ENCODE results near the gene SYNE1. TPM values are rescaled to one million over a fixed set of nuclear protein-coding genes. Genes with fewer than 3 reads are reported as not detected.
A peak's percentile ranks its signal among the peaks of the same experiment; 100 is the strongest.

The SYNE1 gene
- total RNA-seq, 6 donors from 2014 or later = 160 to 859 (median 490) TPM

DNA sequence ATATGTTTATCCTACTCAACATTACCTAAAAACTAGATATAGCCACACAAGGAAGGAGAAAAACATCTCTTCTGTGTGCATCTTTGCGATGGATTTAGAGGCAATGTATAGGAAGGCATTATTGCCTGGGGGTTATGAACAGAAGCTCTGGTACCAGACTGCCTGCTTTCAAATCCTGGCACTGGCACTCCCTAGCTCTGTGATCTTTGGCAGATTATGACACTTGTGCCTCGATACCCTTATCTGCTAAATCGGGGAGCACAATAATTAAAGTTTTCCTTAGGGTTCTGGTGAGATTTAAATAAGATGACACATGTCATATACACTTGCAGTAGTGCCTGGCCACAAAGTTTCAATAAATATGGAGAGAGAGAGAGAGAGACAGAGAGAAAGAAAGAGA, 53.3 kb downstream of the SYNE1 start:
- Histone ChIP-seq H3K9me3 (no peaks in the 10 kb centered on the region), H3K36me3 (no peaks in the 10 kb centered on the region), H3K27ac (no peak overlapping the region), H3K4me3 (no peak overlapping the region), H3K4me1 (no peaks in the 10 kb centered on the region), H3K27me3 (no peaks in the 10 kb centered on the region)
- no peak for ATAC-seq (ENCODE audit: low FRiP score in 2 of 2)
- no peak for DNase-seq
- no peak for TF ChIP-seq POLR2AphosphoS5 (IDR thresholded peaks at IDR 0.05)
- WGBS, 2 donors = 88 to 96% methylated on average over 3 of the region's 3 CpGs

DNA sequence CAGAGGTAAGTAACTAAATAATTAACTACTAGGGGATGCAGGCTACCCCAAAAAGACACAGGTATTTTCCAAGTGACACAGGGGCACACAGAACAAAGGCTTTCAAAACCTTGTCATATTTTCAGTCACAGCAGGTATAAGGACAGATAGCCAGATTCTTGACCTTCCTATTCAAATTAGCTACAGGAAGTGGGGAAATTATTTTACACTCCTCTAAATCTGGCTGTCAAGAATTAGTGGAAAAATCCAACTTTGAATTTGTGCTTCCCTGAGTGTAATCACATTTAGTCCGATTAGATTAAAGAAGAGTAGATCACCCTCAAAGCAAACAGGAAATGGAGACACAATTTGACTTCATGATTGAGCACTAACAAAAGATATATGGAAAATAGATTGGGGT, 60.6 kb downstream of the SYNE1 start:
- peaks cover 29 to 39% (median 36%) of the 10 kb centered on the region in 4 donors for H3K4me1 ChIP-seq
- H3K36me3 ChIP-seq = no peaks in the 10 kb centered on the region
- peak overlapping the region; percentile 48 to 79 (median 62) for H3K27ac ChIP-seq
- TF ChIP-seq, protein P1, sequence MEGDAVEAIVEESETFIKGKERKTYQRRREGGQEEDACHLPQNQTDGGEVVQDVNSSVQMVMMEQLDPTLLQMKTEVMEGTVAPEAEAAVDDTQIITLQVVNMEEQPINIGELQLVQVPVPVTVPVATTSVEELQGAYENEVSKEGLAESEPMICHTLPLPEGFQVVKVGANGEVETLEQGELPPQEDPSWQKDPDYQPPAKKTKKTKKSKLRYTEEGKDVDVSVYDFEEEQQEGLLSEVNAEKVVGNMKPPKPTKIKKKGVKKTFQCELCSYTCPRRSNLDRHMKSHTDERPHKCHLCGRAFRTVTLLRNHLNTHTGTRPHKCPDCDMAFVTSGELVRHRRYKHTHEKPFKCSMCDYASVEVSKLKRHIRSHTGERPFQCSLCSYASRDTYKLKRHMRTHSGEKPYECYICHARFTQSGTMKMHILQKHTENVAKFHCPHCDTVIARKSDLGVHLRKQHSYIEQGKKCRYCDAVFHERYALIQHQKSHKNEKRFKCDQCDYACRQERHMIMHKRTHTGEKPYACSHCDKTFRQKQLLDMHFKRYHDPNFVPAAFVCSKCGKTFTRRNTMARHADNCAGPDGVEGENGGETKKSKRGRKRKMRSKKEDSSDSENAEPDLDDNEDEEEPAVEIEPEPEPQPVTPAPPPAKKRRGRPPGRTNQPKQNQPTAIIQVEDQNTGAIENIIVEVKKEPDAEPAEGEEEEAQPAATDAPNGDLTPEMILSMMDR (IDR thresholded peaks at IDR 0.05) = no peak
- TF ChIP-seq POLR2A (IDR thresholded peaks at IDR 0.05) (no peak), EP300 (IDR thresholded peaks at IDR 0.05) (no peak), POLR2AphosphoS5 (IDR thresholded peaks at IDR 0.05) (no peak)
- no peak overlapping the region for H3K4me3 ChIP-seq
- ATAC-seq (ENCODE audit: low FRiP score in 2 of 2) (no peak), DNase-seq (no peak)
- no peaks in the 10 kb centered on the region for H3K9me3 ChIP-seq
- 43 to 48% methylated on average over 1 of the region's 1 CpG for whole genome bisulfite sequencing, 2 donors
- no peaks in the 10 kb centered on the region for H3K27me3 ChIP-seq

DNA sequence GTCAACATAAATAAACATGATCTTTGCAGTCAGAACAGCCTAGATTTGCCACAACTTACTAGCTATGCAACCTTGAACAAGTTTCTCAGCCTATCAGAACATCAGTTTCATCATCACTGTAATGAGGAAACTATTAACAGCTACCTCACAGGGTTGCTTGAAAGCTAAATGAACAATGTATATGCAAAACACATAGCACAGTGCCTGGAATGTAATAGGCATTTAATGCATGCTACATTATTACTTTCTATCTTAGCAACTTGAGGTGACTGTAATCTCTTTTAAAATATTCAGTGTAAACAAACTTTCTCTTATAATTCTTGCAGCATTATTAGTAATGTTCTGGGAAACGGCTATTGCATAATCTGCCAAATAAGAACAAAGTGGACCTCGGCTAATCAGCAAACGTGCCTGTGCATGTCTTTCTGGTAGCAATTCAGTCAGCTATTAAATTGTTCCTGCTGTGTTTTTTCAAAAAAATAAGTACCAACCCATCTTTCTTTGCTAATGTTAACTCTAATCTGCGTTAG, 61.5 kb downstream of the SYNE1 start:
- TF ChIP-seq EP300 (IDR thresholded peaks at IDR 0.05) = peak in 1 of 4 donors; percentile 83
- TF ChIP-seq POLR2A (IDR thresholded peaks at IDR 0.05) = no peak
- TF ChIP-seq, protein P1 (IDR thresholded peaks at IDR 0.05) = no peak
- TF ChIP-seq POLR2AphosphoS5 (IDR thresholded peaks at IDR 0.05) = peak in 1 of 2 donors; percentile 42
- ATAC-seq (ENCODE audit: low FRiP score in 2 of 2) = peak; percentile 73

DNA sequence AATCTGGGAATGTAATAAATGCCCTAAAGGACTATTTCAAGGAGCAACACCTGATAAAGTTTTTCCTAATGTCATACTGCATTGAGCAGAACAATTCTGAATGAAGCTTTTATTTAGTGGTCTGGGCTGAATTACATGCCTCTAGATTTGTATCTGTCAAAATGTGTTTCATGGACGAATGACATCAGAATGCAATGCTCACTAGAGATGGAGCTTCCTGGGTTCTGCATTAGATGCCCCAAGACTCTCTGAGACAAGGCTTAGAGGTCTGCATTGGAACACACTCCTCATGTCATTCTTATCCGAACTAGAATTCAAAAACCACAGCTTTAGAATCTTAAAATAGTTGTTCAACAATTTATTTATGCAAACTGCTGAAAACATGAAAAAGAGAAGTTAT, 62.0 kb downstream of the SYNE1 start:
- no peak for TF ChIP-seq EP300 (IDR thresholded peaks at IDR 0.05)
- no peak for TF ChIP-seq POLR2A (IDR thresholded peaks at IDR 0.05)
- no peak for TF ChIP-seq POLR2AphosphoS5 (IDR thresholded peaks at IDR 0.05)
- TF ChIP-seq, protein P1 (IDR thresholded peaks at IDR 0.05) = no peak
- DNase-seq = no peak
- peaks cover 38 to 50% (median 47%) of the 10 kb centered on the region in 4 donors for H3K4me1 ChIP-seq
- no peaks in the 10 kb centered on the region for H3K36me3 ChIP-seq
- no peak for ATAC-seq (ENCODE audit: low FRiP score in 2 of 2)
- H3K27ac ChIP-seq = peak overlapping the region in 3 of 4 donors; percentile 52 to 79 (median 71)
- H3K27me3 ChIP-seq = no peaks in the 10 kb centered on the region
- no peaks in the 10 kb centered on the region for H3K9me3 ChIP-seq
- 26 to 54% methylated on average over 2 of the region's 2 CpGs for WGBS, 2 donors
- H3K4me3 ChIP-seq = no peak overlapping the region

More for the DNA sequence above, 61.5 kb downstream of the SYNE1 start:
- H3K4me3 ChIP-seq = no peak overlapping the region
- H3K36me3 ChIP-seq = no peaks in the 10 kb centered on the region
- peak overlapping the region; percentile 48 to 79 (median 62) for H3K27ac ChIP-seq
- DNase-seq = peak in 1 of 2 donors; percentile 52
- no peaks in the 10 kb centered on the region for H3K9me3 ChIP-seq
- WGBS, 2 donors = 17 to 28% methylated on average over 4 of the region's 4 CpGs
- H3K27me3 ChIP-seq = no peaks in the 10 kb centered on the region
- H3K4me1 ChIP-seq = peaks cover 37 to 45% (median 45%) of the 10 kb centered on the region in 4 donors

DNA sequence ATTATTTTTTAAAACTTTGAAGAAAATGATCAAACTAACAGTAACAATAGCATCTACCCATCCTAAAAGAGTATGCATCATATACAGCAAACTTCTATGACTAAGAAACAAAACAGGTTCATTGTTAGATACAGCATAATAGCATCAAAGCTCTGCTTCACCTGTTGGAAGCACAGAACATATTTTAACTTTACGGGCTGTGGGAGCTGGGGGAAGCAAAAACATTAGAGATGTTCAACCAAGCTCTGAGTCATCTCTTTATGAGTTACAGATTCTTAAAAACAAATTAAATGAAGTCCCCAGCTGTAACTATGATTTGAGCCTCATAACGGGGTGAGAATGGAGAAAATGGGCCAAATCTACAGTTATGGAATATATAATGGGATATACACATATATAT, 63.4 kb downstream of the SYNE1 start:
- no peaks in the 10 kb centered on the region for H3K36me3 ChIP-seq
- WGBS, 2 donors = 91 to 97% methylated on average over 2 of the region's 2 CpGs
- no peaks in the 10 kb centered on the region for H3K27me3 ChIP-seq
- ATAC-seq (ENCODE audit: low FRiP score in 2 of 2) (no peak), DNase-seq (no peak)
- H3K27ac ChIP-seq = no peak overlapping the region
- H3K9me3 ChIP-seq = no peaks in the 10 kb centered on the region
- no peak for TF ChIP-seq POLR2A (IDR thresholded peaks at IDR 0.05)
- TF ChIP-seq EP300 (IDR thresholded peaks at IDR 0.05) = no peak
- TF ChIP-seq, protein P1 (IDR thresholded peaks at IDR 0.05) = no peak
- TF ChIP-seq POLR2AphosphoS5 (IDR thresholded peaks at IDR 0.05) = no peak
- peaks cover 38 to 50% (median 47%) of the 10 kb centered on the region in 4 donors for H3K4me1 ChIP-seq
- no peak overlapping the region for H3K4me3 ChIP-seq

Data from upper lobe of left lung (tissue), 6 donors.